ENCODE measurements around the gene EXD2. TPM values are rescaled to one million over a fixed set of nuclear protein-coding genes. Genes with fewer than 3 reads are reported as not detected.
A peak's percentile ranks its signal among the peaks of the same experiment; 100 is the strongest.

Gene EXD2
- total and polyA plus RNA-seq, 2 experiments from 2014 or later: 10.3 to 23.3 TPM

DNA sequence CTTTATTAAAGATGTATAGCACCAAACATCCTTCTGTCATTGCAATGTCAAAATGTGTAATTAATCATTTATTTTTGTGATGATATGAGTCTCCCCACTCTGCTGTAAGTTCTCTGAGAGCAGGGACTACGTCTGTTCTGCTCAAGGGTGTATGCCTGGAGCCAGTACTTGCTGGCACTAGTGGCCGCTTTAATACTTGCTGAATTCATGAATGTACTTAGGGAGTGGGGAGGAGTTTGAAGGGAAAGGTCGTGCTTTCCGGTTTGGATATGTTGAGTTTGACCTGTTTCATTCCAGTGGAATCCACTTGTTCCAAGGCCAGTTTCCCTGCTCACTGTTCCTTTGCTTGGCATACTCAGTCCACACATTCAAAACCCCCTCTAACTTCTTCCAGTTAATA lies 36.5 kb upstream of the EXD2 start:
- Histone ChIP-seq H3K9me2 (ENCODE audit: insufficient read depth) (no peaks in the 10 kb centered on the region), H3K4me1 (ENCODE audit: insufficient read depth) (peaks cover 20% of the 10 kb centered on the region), H3F3A (replicated peaks; ENCODE audit: low read depth) (peaks cover 6% of the 10 kb centered on the region), H3K4me3 (no peak overlapping the region), H2AFZ (no peak overlapping the region), H3K27me3 (ENCODE audit: insufficient read depth) (peaks cover 20% of the 10 kb centered on the region), H3K4me2 (no peak overlapping the region), H3K36me3 (ENCODE audit: insufficient read depth) (no peaks in the 10 kb centered on the region), H3K79me2 (replicated peaks; ENCODE audit: insufficient read depth) (peaks cover 13% of the 10 kb centered on the region), H4K20me1 (replicated peaks; ENCODE audit: insufficient read depth) (peaks cover 11% of the 10 kb centered on the region; the same call in 1 of the 2 replicates), H3K27ac (ENCODE audit: low read depth) (no peak overlapping the region)
- ATAC-seq (peak; percentile 2; the same call in 1 of the 3 replicates), DNase-seq (ENCODE audit: low spot score) (peak; percentile 59)
- Mint-ChIP-seq H3K36me3 (ENCODE audit: low read depth) (no peaks in the 10 kb centered on the region; the same call in 2 of the 3 replicates), H3K27me3 (ENCODE audit: insufficient read depth, low read depth, poor library complexity) (peaks cover 7% of the 10 kb centered on the region), H3K9me3 (no peaks in the 10 kb centered on the region; the same call in 2 of the 3 replicates), H3K4me3 (peak overlapping the region; percentile 21; the same call in 1 of the 3 replicates), H3K27ac (no peak overlapping the region), H3K4me1 (peaks cover 24% of the 10 kb centered on the region)
- no peak for TF ChIP-seq POLR2AphosphoS5 (IDR thresholded peaks at IDR 0.05; ENCODE audit: low read depth)
- TF ChIP-seq EZH2phosphoT487 (IDR thresholded peaks at IDR 0.05; ENCODE audit: unreplicated experiment): no peak
- no peak for TF ChIP-seq CREB1 (CRISPR knock-in tag; IDR thresholded peaks at IDR 0.05; ENCODE audit: low read depth)
- no peak for TF ChIP-seq JUNB (IDR thresholded peaks at IDR 0.05; ENCODE audit: unreplicated experiment)
- TF ChIP-seq, protein P1, sequence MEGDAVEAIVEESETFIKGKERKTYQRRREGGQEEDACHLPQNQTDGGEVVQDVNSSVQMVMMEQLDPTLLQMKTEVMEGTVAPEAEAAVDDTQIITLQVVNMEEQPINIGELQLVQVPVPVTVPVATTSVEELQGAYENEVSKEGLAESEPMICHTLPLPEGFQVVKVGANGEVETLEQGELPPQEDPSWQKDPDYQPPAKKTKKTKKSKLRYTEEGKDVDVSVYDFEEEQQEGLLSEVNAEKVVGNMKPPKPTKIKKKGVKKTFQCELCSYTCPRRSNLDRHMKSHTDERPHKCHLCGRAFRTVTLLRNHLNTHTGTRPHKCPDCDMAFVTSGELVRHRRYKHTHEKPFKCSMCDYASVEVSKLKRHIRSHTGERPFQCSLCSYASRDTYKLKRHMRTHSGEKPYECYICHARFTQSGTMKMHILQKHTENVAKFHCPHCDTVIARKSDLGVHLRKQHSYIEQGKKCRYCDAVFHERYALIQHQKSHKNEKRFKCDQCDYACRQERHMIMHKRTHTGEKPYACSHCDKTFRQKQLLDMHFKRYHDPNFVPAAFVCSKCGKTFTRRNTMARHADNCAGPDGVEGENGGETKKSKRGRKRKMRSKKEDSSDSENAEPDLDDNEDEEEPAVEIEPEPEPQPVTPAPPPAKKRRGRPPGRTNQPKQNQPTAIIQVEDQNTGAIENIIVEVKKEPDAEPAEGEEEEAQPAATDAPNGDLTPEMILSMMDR (conservative IDR thresholded peaks at IDR 0.05; ENCODE audit: low read depth in 2 of 2): no peak

DNA sequence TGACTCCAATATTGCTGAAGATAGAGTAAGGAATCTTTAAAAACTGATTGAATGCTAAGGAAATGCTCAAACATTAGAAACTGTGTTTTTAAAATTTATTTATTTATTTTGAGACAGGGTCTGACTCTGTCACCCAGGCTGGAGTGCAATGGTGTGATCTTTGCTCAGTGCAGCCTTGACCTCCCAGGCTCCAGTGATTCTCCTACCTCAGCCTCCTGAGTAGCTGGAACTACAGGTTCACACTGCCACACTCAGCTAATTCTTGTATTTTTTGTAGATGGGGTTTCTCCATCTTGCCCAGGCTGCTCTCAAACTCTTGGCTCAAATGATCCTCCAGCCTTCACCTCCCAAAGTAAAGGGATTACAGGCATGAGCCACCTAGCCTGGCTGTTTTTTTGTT lies 35.1 kb upstream of the EXD2 start:
- H3K36me3 Mint-ChIP-seq (ENCODE audit: low read depth): no peaks in the 10 kb centered on the region; the same call in 2 of the 3 replicates
- DNase-seq (ENCODE audit: low spot score) (no peak), ATAC-seq (no peak)
- no peak overlapping the region for H3K27ac Mint-ChIP-seq
- Histone ChIP-seq H3F3A (replicated peaks; ENCODE audit: low read depth) (peaks cover 6% of the 10 kb centered on the region), H3K4me3 (no peak overlapping the region), H3K27me3 (ENCODE audit: insufficient read depth) (peaks cover 20% of the 10 kb centered on the region), H4K20me1 (replicated peaks; ENCODE audit: insufficient read depth) (no peaks in the 10 kb centered on the region), H2AFZ (no peak overlapping the region), H3K4me1 (ENCODE audit: insufficient read depth) (peaks cover 12% of the 10 kb centered on the region), H3K4me2 (no peak overlapping the region), H3K9me2 (ENCODE audit: insufficient read depth) (no peaks in the 10 kb centered on the region), H3K79me2 (replicated peaks; ENCODE audit: insufficient read depth) (no peaks in the 10 kb centered on the region), H3K36me3 (ENCODE audit: insufficient read depth) (no peaks in the 10 kb centered on the region), H3K27ac (ENCODE audit: low read depth) (no peak overlapping the region)
- H3K4me1 Mint-ChIP-seq: peaks cover 11% of the 10 kb centered on the region
- peaks cover 6% of the 10 kb centered on the region for H3K27me3 Mint-ChIP-seq (ENCODE audit: insufficient read depth, low read depth, poor library complexity)
- H3K4me3 Mint-ChIP-seq: no peak overlapping the region
- H3K9me3 Mint-ChIP-seq: no peaks in the 10 kb centered on the region; the same call in 2 of the 3 replicates
- TF ChIP-seq, protein P2, sequence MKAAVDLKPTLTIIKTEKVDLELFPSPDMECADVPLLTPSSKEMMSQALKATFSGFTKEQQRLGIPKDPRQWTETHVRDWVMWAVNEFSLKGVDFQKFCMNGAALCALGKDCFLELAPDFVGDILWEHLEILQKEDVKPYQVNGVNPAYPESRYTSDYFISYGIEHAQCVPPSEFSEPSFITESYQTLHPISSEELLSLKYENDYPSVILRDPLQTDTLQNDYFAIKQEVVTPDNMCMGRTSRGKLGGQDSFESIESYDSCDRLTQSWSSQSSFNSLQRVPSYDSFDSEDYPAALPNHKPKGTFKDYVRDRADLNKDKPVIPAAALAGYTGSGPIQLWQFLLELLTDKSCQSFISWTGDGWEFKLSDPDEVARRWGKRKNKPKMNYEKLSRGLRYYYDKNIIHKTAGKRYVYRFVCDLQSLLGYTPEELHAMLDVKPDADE (IDR thresholded peaks at IDR 0.05): no peak
- TF ChIP-seq, protein P3, sequence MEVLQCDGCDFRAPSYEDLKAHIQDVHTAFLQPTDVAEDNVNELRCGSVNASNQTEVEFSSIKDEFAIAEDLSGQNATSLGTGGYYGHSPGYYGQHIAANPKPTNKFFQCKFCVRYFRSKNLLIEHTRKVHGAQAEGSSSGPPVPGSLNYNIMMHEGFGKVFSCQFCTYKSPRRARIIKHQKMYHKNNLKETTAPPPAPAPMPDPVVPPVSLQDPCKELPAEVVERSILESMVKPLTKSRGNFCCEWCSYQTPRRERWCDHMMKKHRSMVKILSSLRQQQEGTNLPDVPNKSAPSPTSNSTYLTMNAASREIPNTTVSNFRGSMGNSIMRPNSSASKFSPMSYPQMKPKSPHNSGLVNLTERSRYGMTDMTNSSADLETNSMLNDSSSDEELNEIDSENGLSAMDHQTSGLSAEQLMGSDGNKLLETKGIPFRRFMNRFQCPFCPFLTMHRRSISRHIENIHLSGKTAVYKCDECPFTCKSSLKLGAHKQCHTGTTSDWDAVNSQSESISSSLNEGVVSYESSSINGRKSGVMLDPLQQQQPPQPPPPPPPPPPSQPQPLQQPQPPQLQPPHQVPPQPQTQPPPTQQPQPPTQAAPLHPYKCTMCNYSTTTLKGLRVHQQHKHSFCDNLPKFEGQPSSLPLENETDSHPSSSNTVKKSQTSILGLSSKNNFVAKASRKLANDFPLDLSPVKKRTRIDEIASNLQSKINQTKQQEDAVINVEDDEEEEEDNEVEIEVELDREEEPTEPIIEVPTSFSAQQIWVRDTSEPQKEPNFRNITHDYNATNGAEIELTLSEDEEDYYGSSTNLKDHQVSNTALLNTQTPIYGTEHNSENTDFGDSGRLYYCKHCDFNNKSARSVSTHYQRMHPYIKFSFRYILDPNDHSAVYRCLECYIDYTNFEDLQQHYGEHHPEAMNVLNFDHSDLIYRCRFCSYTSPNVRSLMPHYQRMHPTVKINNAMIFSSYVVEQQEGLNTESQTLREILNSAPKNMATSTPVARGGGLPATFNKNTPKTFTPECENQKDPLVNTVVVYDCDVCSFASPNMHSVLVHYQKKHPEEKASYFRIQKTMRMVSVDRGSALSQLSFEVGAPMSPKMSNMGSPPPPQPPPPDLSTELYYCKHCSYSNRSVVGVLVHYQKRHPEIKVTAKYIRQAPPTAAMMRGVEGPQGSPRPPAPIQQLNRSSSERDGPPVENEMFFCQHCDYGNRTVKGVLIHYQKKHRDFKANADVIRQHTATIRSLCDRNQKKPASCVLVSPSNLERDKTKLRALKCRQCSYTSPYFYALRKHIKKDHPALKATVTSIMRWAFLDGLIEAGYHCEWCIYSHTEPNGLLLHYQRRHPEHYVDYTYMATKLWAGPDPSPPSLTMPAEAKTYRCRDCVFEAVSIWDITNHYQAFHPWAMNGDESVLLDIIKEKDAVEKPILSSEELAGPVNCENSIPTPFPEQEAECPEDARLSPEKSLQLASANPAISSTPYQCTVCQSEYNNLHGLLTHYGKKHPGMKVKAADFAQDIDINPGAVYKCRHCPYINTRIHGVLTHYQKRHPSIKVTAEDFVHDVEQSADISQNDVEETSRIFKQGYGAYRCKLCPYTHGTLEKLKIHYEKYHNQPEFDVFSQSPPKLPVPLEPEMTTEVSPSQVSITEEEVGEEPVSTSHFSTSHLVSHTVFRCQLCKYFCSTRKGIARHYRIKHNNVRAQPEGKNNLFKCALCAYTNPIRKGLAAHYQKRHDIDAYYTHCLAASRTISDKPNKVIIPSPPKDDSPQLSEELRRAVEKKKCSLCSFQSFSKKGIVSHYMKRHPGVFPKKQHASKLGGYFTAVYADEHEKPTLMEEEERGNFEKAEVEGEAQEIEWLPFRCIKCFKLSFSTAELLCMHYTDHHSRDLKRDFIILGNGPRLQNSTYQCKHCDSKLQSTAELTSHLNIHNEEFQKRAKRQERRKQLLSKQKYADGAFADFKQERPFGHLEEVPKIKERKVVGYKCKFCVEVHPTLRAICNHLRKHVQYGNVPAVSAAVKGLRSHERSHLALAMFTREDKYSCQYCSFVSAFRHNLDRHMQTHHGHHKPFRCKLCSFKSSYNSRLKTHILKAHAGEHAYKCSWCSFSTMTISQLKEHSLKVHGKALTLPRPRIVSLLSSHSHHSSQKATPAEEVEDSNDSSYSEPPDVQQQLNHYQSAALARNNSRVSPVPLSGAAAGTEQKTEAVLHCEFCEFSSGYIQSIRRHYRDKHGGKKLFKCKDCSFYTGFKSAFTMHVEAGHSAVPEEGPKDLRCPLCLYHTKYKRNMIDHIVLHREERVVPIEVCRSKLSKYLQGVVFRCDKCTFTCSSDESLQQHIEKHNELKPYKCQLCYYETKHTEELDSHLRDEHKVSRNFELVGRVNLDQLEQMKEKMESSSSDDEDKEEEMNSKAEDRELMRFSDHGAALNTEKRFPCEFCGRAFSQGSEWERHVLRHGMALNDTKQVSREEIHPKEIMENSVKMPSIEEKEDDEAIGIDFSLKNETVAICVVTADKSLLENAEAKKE (CRISPR knock-in tag; IDR thresholded peaks at IDR 0.05): no peak
- TF ChIP-seq CREB1 (CRISPR knock-in tag; IDR thresholded peaks at IDR 0.05; ENCODE audit: low read depth): no peak
- no peak for TF ChIP-seq ZNF114 (CRISPR knock-in tag; IDR thresholded peaks at IDR 0.05)
- TF ChIP-seq, protein P4, sequence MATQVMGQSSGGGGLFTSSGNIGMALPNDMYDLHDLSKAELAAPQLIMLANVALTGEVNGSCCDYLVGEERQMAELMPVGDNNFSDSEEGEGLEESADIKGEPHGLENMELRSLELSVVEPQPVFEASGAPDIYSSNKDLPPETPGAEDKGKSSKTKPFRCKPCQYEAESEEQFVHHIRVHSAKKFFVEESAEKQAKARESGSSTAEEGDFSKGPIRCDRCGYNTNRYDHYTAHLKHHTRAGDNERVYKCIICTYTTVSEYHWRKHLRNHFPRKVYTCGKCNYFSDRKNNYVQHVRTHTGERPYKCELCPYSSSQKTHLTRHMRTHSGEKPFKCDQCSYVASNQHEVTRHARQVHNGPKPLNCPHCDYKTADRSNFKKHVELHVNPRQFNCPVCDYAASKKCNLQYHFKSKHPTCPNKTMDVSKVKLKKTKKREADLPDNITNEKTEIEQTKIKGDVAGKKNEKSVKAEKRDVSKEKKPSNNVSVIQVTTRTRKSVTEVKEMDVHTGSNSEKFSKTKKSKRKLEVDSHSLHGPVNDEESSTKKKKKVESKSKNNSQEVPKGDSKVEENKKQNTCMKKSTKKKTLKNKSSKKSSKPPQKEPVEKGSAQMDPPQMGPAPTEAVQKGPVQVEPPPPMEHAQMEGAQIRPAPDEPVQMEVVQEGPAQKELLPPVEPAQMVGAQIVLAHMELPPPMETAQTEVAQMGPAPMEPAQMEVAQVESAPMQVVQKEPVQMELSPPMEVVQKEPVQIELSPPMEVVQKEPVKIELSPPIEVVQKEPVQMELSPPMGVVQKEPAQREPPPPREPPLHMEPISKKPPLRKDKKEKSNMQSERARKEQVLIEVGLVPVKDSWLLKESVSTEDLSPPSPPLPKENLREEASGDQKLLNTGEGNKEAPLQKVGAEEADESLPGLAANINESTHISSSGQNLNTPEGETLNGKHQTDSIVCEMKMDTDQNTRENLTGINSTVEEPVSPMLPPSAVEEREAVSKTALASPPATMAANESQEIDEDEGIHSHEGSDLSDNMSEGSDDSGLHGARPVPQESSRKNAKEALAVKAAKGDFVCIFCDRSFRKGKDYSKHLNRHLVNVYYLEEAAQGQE (IDR thresholded peaks at IDR 0.05; ENCODE audit: unreplicated experiment): no peak

Measured in GM23338 (cell line).